GM18505 (cell line): ENCODE data around the gene CEACAM18.

ENCODE experiments used
- ATAC-seq: cut with Tn5 transposase; IDR thresholded peaks from one replicate; pipeline ENCODE4 v1.9.1; 2021; ENCODE audit not compliant: unreplicated experiment
- POLR2A ChIP-seq: IDR thresholded peaks from 4 replicates; pipeline ENCODE4 v1.6.1; 2011; ENCODE audit warnings: borderline replicate concordance; ENCODE audit not compliant: insufficient read depth, insufficient read length; ENCODE audit errors: extremely low read depth

Gene CEACAM18

DNA sequence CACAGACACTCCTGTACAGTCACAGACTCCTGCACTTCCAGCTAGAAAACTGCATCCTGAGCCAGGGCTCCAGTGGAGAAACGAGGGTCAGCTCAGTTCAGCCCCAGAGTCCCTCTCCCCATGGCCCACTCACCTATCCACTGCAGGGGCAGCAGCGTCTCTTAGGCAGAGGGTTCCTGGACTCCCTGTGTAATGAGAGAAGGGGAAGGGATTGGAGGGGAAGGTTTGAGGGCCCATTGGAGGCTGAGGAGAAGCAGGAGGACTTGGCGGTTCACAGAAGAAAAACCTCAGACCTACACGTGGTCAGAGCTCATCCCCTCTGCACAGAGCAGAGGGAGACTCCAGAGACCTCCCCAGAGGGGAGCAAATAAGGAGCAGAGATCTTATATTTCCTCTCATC is 9.2 kb upstream of the CEACAM18 start:
- ATAC-seq, result no peak
- no peak for TF ChIP-seq POLR2A

DNA sequence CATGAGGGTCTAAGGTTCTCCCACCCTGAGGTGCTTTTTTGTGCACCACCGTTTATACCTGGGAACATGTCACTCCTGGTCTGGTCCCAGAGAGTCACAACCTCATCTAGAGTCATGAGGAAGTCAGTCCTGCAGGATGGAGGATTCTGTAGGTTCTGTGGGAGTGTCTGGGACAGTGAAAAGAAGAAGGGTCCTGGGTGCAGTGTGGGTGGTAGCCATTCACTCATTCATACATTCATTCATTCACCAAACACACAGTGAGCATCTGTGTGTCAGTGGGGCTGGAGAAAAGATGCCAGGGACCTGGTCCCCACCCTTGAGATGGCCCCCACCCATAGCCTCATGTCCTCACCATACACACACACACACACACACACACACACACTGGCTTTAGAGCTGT is 8.7 kb upstream of the CEACAM18 start:
- ATAC-seq, result no peak

GRCh38 chr19:51470966-51471365 is 7.4 kb upstream of the CEACAM18 start:
- no peak for TF ChIP-seq POLR2A
- no peak for ATAC-seq

More for the DNA sequence above, 8.7 kb upstream of the CEACAM18 start:
- TF ChIP-seq POLR2A, result no peak

DNA sequence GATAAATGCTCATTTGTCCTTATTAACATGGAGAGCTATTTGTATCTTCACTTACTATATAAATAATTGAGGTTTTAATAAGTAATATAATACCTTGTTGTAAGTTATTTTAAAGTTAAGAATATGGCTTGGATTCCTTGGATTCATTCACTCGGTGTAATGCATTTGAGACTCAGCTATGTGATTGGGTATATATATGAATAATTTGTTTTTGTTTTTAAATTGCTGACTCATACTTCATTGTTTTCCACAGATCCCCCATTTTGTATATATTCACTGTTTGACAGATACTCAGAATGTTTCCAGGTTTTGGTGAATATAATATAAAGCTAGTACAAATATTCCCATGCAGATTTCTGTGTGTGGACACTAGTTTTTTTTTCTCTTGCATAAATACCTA is 6.8 kb upstream of the CEACAM18 start:
- TF ChIP-seq POLR2A, result no peak
- ATAC-seq, result no peak

- no peak for ATAC-seq
Measured at GRCh38 chr19:51472607-51473006, 5.7 kb upstream of the CEACAM18 start.

DNA sequence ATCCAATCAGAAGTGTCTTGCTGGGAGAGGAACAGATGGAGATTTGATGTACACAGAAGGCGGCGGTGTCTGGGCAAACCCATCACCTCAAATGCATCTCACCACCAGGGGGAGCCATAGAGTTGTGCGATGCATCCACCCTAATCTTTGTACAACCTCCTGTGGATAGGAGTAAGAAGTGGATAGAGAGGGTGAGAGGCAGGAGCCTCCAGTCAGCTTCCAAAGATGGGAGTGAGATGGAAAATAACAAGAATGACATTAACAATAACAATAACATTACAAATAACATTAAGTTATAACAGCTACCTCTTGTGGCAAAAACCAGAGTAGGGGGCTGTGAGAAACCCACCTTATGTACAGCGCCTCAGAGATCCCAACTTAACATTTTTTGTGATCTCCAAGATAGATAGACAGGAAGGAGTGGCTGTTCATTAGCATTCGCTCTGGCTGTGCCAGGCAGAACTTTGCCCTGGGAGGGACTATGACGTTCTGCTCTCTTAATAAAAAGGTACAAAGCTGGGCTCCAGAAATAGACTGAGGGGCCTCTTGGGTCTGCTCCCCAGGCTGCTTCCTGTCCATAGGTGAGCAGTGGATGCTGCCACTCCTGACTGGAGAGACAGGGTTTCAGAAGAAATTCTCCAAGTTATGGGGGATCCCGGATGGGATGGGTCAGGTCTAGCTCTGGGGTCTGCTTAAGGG is 5.2 kb upstream of the CEACAM18 start:
- ATAC-seq, result no peak

More at GRCh38 chr19:51472607-51473006, 5.7 kb upstream of the CEACAM18 start:
- TF ChIP-seq POLR2A, result no peak

GRCh38 chr19:51476164-51476563 is 2.2 kb upstream of the CEACAM18 start:
- ATAC-seq, result no peak
- TF ChIP-seq POLR2A, result no peak

More for the DNA sequence above, 5.2 kb upstream of the CEACAM18 start:
- TF ChIP-seq POLR2A, result no peak

GRCh38 chr19:51477344-51477743 is 995 bp upstream of the CEACAM18 start:
- ATAC-seq, result no peak
- no peak for TF ChIP-seq POLR2A

DNA sequence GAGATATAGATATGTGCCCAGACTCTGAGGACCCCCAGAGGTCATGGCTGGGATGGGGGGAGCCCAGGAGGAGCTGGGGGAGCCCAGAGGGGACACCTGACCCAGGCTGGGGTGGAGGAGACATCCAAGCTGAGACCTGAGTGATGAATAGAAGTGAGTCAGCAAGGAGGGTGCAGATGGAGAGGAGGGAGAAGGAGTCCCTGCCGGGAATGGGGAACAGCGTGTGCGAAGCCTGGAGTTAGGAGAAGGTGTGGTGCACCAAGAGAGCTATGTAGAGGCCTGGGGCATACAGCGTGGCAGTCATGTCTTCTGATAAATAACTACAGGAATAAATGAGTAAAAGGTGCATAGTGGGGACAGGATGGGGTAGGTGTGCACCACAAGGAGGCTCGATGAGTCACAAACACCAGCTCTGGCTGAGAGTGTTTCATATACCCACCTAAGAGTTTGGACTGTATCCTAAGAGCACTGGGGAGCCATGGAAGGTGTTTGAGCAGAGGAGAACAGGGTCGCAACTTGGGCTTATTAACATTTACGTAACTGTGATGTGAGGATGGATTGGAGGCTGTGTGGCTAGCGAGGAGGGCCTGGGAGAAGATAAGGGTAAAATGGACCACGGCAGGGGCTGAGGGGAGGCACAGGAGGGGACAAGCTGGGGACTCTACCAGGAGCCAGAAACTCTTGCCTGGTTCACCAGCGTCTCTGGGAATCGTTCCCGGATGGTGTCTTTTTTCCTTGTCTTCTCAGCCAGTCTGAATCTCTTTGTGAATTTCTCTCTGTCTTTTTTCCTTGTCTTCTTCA is 1.4 kb downstream of the CEACAM18 start:
- ATAC-seq, result no peak
- TF ChIP-seq POLR2A, result no peak

- no peak for ATAC-seq
- no peak for TF ChIP-seq POLR2A
Measured at GRCh38 chr19:51480590-51480989, 2.3 kb downstream of the CEACAM18 start.

GRCh38 chr19:51485960-51486660 is 7.8 kb downstream of the CEACAM18 start:
- no peak for ATAC-seq
- no peak for TF ChIP-seq POLR2A

- TF ChIP-seq POLR2A, result no peak
- ATAC-seq, result no peak
Measured at GRCh38 chr19:51488491-51488890, 10.2 kb downstream of the CEACAM18 start.

DNA sequence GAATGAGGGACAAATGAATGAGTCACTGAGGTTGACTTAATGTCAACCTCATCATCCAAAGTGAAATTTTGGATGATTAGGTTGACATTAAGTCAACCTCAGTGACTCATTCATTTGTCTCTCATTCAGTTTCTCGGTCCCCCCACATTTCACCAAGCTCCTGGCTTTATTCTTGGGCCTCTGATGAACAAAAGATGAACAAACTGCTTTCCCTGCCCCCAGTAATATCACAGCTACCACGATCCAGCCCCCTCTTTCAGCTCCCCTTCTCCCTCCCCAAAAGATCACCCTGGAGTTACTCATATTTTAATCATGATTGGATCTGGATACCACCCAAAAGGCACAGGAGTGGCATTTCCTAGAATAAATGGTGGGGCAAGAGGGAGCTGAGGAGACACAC is 10.8 kb downstream of the CEACAM18 start:
- ATAC-seq, result no peak
- TF ChIP-seq POLR2A, result no peak
